Gastrocnemius medialis (tissue), 4 donors: ENCODE data around the gene TGDS. TPM values are rescaled to one million over a fixed set of nuclear protein-coding genes. Genes with fewer than 3 reads are reported as not detected.

Source experiments
- ATAC-seq, 2 donors: fragments of 150-250 bp; one replicate each; pipeline ENCODE4 v1.9.1; 2016
- DNase-seq, 2 donors: peaks; one replicate each; pipeline ENCODE4 v3.0.0-alpha.2; 2019
- H3K27ac ChIP-seq, 4 donors: fragments of 200-600 bp; sonication (generic); 1 replicate in 1 of 4; 2 replicates in 3 of 4; pipeline ENCODE4 v1.5.1; 2016 to 2018; ENCODE audit warnings: mild to moderate bottlenecking in 2 of 4, moderate library complexity in 1 of 4
- H3K27me3 ChIP-seq, 3 donors: fragments of 200-600 bp; sonication (generic) in 2 of 3; 1 replicate in 1 of 3; 2 replicates in 2 of 3; pipeline versions ENCODE4 v1.5.1 to v1.6.0; 2016 to 2019; ENCODE audit warnings: mild to moderate bottlenecking in 1 of 3, moderate library complexity in 1 of 3
- H3K36me3 ChIP-seq, 2 donors: fragments of 200-600 bp; sonication (generic) in 1 of 2; one replicate each; pipeline ENCODE4 v1.5.1; 2017 to 2018
- H3K4me1 ChIP-seq, 2 donors: fragments of 200-600 bp; sonication (generic) in 1 of 2; one replicate each; pipeline ENCODE4 v1.5.1; 2016 to 2017; ENCODE audit warnings: mild to moderate bottlenecking in 2 of 2
- H3K4me3 ChIP-seq, 4 donors: fragments of 200-600 bp; sonication (generic) in 3 of 4; 1 replicate in 1 of 4; 2 replicates in 3 of 4; pipeline ENCODE4 v1.5.1; 2016 to 2019; ENCODE audit warnings: mild to moderate bottlenecking in 2 of 4
- H3K9me3 ChIP-seq, 3 donors: fragments of 200-600 bp; sonication (generic) in 2 of 3; 1 replicate in 1 of 3; 2 replicates in 2 of 3; pipeline ENCODE4 v1.5.1; 2016 to 2019
- POLR2A ChIP-seq, 2 donors: fragments of 450-650 bp; IDR thresholded peaks; one replicate each; pipeline ENCODE4 v1.6.1; 2017; ENCODE audit warnings: antibody characterized with exemption in 2 of 2, mild to moderate bottlenecking in 2 of 2, moderate library complexity in 2 of 2
- in situ Hi-C, 4 donors: fragments of 200-750 bp; cut with MboI; loops; one replicate each; pipeline versions ENCODE4 v1.15.0 to v1.8.0; 2017; ENCODE audit warnings: low sequenced_read_pairs in 4 of 4
- intact Hi-C: fragments of 100-400 bp; cut with DNase I; formaldehyde crosslinking; loops from one replicate; pipeline ENCODE4 v1.15.1; 2023; ENCODE audit warnings: low total_unique reads
- total RNA-seq, 4 donors: library from RNA; depleted of rRNA; stranded (reverse); fragments of >200 nt; gene quantifications; one replicate each; pipeline versions ENCODE4 v1.1.0 to v1.2.3, GENCODE V29; 2016
- TF ChIP-seq, protein P1 (sequence below), 5 experiments: fragments of 450-650 bp in 3 of 5; fragments of 200-600 bp in 2 of 5; sonication (generic) in 2 of 5; IDR thresholded peaks in 4 of 5; conservative IDR thresholded peaks in 1 of 5; 1 replicate in 4 of 5; 2 replicates in 1 of 5; pipeline ENCODE4 v1.5.1; 2016 to 2019; ENCODE audit warnings: antibody characterized with exemption in 5 of 5, mild to moderate bottlenecking in 3 of 5, moderate library complexity in 3 of 5

TGDS gene
- total RNA-seq, 4 donors from 2014 or later: 2.9 to 6.0 (median 4.0) TPM

DNA sequence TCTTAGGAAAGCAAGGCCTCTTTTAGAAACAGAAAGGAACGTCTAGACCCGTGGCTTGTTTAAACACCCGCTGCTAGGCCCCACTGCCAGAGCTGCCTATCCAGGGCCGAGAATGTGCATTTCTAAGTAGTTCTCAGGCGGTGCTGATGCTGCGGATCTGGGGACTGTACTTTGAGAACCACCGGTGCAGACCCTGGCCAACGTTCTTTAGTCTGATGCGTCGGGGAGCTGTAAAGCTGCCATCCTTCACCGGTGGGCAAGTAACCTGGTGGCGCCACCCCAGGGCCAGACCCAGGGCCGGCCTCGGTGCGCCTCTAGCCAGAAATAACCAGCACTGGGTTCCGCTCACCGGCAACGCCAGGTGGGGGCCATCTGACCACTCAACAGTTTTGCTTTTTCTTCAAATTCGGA is 47.1 kb downstream of the TGDS start:
- intact Hi-C loops: loop anchor here (2.0 to 10.0 kb wide), 2 partner anchors 48 to 114 kb away; partner anchors contain the start of gene TGDS
- Histone ChIP-seq H3K36me3 (no peaks in the 10 kb centered on the region), H3K4me3 (peak overlapping the region; percentile 70 to 81 (median 77)), H3K27ac (peak overlapping the region; percentile 78 to 94 (median 86)), H3K9me3 (no peaks in the 10 kb centered on the region), H3K27me3 (peaks cover 0 to 3% (median 0%) of the 10 kb centered on the region in 3 donors), H3K4me1 (peaks cover 8 to 12% of the 10 kb centered on the region in 2 donors)
- peak; percentile 53 to 70 for ATAC-seq
- in situ Hi-C loops: no loop called here
- peak; percentile 7 to 41 for DNase-seq
- TF ChIP-seq, protein P1, sequence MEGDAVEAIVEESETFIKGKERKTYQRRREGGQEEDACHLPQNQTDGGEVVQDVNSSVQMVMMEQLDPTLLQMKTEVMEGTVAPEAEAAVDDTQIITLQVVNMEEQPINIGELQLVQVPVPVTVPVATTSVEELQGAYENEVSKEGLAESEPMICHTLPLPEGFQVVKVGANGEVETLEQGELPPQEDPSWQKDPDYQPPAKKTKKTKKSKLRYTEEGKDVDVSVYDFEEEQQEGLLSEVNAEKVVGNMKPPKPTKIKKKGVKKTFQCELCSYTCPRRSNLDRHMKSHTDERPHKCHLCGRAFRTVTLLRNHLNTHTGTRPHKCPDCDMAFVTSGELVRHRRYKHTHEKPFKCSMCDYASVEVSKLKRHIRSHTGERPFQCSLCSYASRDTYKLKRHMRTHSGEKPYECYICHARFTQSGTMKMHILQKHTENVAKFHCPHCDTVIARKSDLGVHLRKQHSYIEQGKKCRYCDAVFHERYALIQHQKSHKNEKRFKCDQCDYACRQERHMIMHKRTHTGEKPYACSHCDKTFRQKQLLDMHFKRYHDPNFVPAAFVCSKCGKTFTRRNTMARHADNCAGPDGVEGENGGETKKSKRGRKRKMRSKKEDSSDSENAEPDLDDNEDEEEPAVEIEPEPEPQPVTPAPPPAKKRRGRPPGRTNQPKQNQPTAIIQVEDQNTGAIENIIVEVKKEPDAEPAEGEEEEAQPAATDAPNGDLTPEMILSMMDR (IDR thresholded peaks at IDR 0.05 in 4 of 5, conservative IDR thresholded peaks at IDR 0.05 in 1 of 5): peak in 1 of 5 experiments; percentile 12
- TF ChIP-seq POLR2A (IDR thresholded peaks at IDR 0.05): no peak

DNA sequence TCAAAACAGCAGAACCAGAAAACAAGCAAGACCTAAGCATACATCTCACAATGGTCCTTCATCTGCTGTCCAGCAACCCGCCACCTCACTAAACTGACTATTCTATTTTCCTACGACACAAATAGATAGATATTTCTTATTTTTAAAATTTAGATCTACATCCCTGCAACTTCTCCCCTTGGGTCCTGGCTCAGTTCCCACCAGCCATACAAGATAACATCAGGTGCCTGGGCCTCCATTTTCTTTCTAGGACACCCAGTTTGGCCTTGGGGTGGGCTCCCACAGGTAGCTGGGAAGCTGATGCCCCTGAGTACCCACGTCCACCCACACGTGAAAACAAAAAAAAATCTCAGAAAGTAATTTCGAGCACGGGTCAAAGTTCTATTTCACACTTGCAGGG is 47.6 kb downstream of the TGDS start:
- no peak for ATAC-seq
- intact Hi-C loops: loop anchor here (2.0 to 10.0 kb wide), 2 partner anchors 48 to 114 kb away; partner anchors contain the start of gene TGDS
- TF ChIP-seq, protein P1 (IDR thresholded peaks at IDR 0.05 in 4 of 5, conservative IDR thresholded peaks at IDR 0.05 in 1 of 5): no peak
- no peak for TF ChIP-seq POLR2A (IDR thresholded peaks at IDR 0.05)

DNA sequence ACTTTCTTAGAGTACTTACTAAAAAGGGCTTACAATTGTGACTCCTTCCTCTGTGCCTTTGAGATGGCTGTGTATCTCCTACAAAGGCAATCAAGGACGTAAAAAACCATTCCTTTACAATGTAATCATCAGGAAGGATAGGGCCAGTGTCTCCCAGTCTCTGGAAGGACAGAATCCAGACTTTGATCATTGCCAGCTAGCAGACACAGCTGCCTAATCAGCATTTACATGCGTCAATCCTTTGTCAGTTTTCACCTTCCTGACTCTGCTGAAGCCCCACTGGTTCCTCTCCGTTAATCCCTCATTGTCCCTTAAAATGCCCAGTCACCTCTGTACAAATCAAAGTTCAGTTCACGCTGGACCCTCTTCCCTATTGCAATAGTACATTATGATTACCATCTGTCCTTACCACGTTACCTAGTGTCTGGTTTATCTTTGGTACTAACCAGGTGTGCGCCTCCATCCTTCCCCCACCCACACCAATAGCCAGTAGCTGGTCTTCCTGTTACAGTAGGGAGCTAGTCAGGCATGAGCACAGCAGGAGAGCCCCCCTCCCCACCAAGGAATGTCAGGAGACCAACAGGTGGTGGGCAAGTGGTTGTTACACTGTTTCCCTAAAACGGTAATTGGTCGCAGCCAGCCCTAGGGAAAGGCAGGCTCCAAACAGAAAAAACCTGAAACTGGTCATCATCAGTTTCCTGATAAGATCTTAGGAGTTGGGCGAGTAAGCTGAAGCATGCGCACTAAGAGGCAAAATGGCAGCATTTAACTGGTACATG is 49.7 kb downstream of the TGDS start:
- H3K4me1 ChIP-seq: peaks cover 8 to 12% of the 10 kb centered on the region in 2 donors
- H3K9me3 ChIP-seq: no peaks in the 10 kb centered on the region
- in situ Hi-C loops (no loop called here), intact Hi-C loops (loop anchor here (10.0 kb wide), 1 partner anchor 111 kb away; no protein-coding TSS in a partner anchor)
- ATAC-seq (no peak), DNase-seq (no peak)
- TF ChIP-seq, protein P1 (IDR thresholded peaks at IDR 0.05 in 4 of 5, conservative IDR thresholded peaks at IDR 0.05 in 1 of 5): no peak
- no peak for TF ChIP-seq POLR2A (IDR thresholded peaks at IDR 0.05)
- H3K36me3 ChIP-seq: no peaks in the 10 kb centered on the region
- no peak overlapping the region for H3K4me3 ChIP-seq
- H3K27me3 ChIP-seq: no peaks in the 10 kb centered on the region
- H3K27ac ChIP-seq: no peak overlapping the region

More for the DNA sequence above, 47.6 kb downstream of the TGDS start:
- Histone ChIP-seq H3K4me3 (peak overlapping the region; percentile 70 to 81 (median 77)), H3K27me3 (peaks cover 0 to 3% (median 0%) of the 10 kb centered on the region in 3 donors), H3K4me1 (peaks cover 8 to 12% of the 10 kb centered on the region in 2 donors), H3K9me3 (no peaks in the 10 kb centered on the region), H3K36me3 (no peaks in the 10 kb centered on the region), H3K27ac (peak overlapping the region; percentile 78 to 94 (median 86))
- in situ Hi-C loops: no loop called here
- no peak for DNase-seq

DNA sequence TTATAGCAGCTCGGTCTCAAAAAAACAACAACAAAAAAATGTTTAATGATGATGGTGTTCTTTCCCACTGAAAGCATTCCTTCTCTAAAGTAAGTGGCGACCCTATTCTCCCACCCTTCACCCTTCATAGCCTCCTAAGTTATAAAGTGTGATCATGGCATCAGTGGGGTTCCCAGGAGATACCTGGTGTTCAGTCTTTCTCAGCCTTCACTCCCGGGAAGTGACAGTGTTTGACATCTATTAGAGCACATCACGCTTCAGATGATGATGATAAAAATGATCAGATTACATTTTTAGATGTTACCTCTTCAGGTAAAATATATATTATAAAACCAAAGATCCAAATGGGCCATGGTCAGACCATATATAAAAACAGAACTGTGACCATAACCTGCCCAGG is 51.0 kb downstream of the TGDS start:
- H3K36me3 ChIP-seq: no peaks in the 10 kb centered on the region
- in situ Hi-C loops (no loop called here), intact Hi-C loops (loop anchor here (10.0 kb wide), 1 partner anchor 110 kb away; no protein-coding TSS in a partner anchor)
- H3K4me1 ChIP-seq: peaks cover 5 to 7% of the 10 kb centered on the region in 2 donors
- DNase-seq (no peak), ATAC-seq (no peak)
- TF ChIP-seq POLR2A (IDR thresholded peaks at IDR 0.05): no peak
- TF ChIP-seq, protein P1 (IDR thresholded peaks at IDR 0.05 in 4 of 5, conservative IDR thresholded peaks at IDR 0.05 in 1 of 5): no peak
- H3K27me3 ChIP-seq: no peaks in the 10 kb centered on the region
- H3K4me3 ChIP-seq: no peak overlapping the region
- no peak overlapping the region for H3K27ac ChIP-seq
- H3K9me3 ChIP-seq: no peaks in the 10 kb centered on the region
